K562 (cell line): ENCODE measurements around the gene ZNF438. TPM values are rescaled to one million over a fixed set of nuclear protein-coding genes. Genes with fewer than 3 reads are reported as not detected.

Experiments
- ATAC-seq: fragments of 200-7000 bp; cut with Tn5 transposase; 3 replicates; pipeline ENCODE4 v1.9.1; 2020; ENCODE audit warnings: moderate library complexity
- BruUV-seq: library from RNA; stranded (reverse); fragments of 400-500 nt; replicated peaks from 2 replicates; lab custom pipeline; 2021; lab: Mats Ljungman, UMichigan
- CTCF ChIA-PET: fragments of 300-600 bp; formaldehyde crosslinking; extraction: SDS; loops from one replicate; lab custom pipeline; 2021; ENCODE audit warnings: low intra/inter-chr PET ratio; lab: Yijun Ruan, JAX
- POLR2A ChIA-PET: fragments of 300-600, 350-650 bp; sonication (Branson Sonifier 250); formaldehyde crosslinking; extraction: SDS; loops from one replicate; lab custom pipeline; 2021; ENCODE audit warnings: antibody characterized with exemption, inconsistent platforms; lab: Yijun Ruan, JAX
- DNase-seq, 4 experiments: peaks; one replicate each; pipeline versions ENCODE4 v3.0.0 to v3.0.0-alpha.2; 2011 to 2018; ENCODE audit warnings: low spot score in 3 of 4, mixed read lengths in 3 of 4; ENCODE audit errors: extremely low read depth in 1 of 4
- FAIRE-seq: peaks from 2 replicates; lab custom pipeline; 2011; peaks lifted over from hg19 to GRCh38; lab: Jason Lieb, UNC
- H2AFZ ChIP-seq: 2 replicates; pipeline ENCODE4 v1.6.0; 2011; ENCODE audit warnings: low read depth, low read length, control low read depth, inconsistent platforms
- H3K27ac ChIP-seq: fragments of 200-600 bp; 3 replicates; pipeline ENCODE4 v1.8.0; 2011; ENCODE audit warnings: low read depth, mild to moderate bottlenecking, control low read depth, inconsistent platforms, low read length, moderate library complexity, mixed read lengths; ENCODE audit errors: extremely low read depth
- H3K27me3 ChIP-seq, 2 experiments: fragments of 300-600 bp in 1 of 2; 2 replicates in 1 of 2; 3 replicates in 1 of 2; pipeline versions ENCODE4 v1.6.0 to v1.8.0; 2011; ENCODE audit warnings: inconsistent platforms in 2 of 2, low read length in 2 of 2, mild to moderate bottlenecking in 1 of 2, mixed read lengths in 1 of 2, moderate library complexity in 1 of 2; ENCODE audit not compliant: control insufficient read depth in 2 of 2, insufficient read depth in 2 of 2
- H3K36me3 ChIP-seq: fragments of 300-600 bp; 3 replicates; pipeline ENCODE4 v1.8.0; 2011; ENCODE audit warnings: mild to moderate bottlenecking, low read length, inconsistent platforms; ENCODE audit not compliant: control insufficient read depth, insufficient read depth
- H3K4me1 ChIP-seq, 2 experiments: fragments of 200-600 bp in 1 of 2; replicated peaks in 1 of 2; 2 replicates in 1 of 2; 3 replicates in 1 of 2; pipeline versions ENCODE4 v1.5.1 to v1.8.0; 2011; ENCODE audit warnings: inconsistent platforms in 2 of 2, low read length in 2 of 2, mild to moderate bottlenecking in 1 of 2, mixed read lengths in 1 of 2, moderate library complexity in 1 of 2; ENCODE audit not compliant: control insufficient read depth in 2 of 2, insufficient read depth in 2 of 2
- H3K4me2 ChIP-seq: 2 replicates; pipeline ENCODE4 v1.6.1; 2011; ENCODE audit warnings: low read length, control low read depth, inconsistent platforms, mixed read lengths; ENCODE audit not compliant: insufficient read depth
- H3K4me3 ChIP-seq: fragments of 200-600 bp; sonication (generic), shearing (Covaris generic); 2 replicates; pipeline ENCODE4 v1.5.1; 2016; ENCODE audit warnings: control low read depth, inconsistent platforms
- H3K79me2 ChIP-seq: fragments of 200-600 bp; 3 replicates; pipeline ENCODE4 v1.8.0; 2011; ENCODE audit warnings: low read length, inconsistent platforms; ENCODE audit not compliant: control insufficient read depth, insufficient read depth
- H3K9ac ChIP-seq, 2 experiments: 2 replicates each; pipeline versions ENCODE4 v1.6.0 to v1.6.1; 2011; ENCODE audit warnings: low read depth in 2 of 2, low read length in 2 of 2, control low read depth in 1 of 2, inconsistent platforms in 1 of 2, mild to moderate bottlenecking in 1 of 2, mixed read lengths in 1 of 2; ENCODE audit not compliant: insufficient read depth in 1 of 2
- H3K9me1 ChIP-seq: one replicate; pipeline ENCODE4 v1.6.0; 2011; ENCODE audit warnings: inconsistent platforms, mild to moderate bottlenecking, low read length, moderate library complexity; ENCODE audit not compliant: control insufficient read depth, insufficient read depth
- H3K9me3 ChIP-seq: replicated peaks from 2 replicates; pipeline ENCODE4 v1.5.1; 2011; ENCODE audit warnings: low read depth, low read length, inconsistent platforms; ENCODE audit not compliant: control insufficient read depth, insufficient read depth
- H4K20me1 ChIP-seq: replicated peaks from 2 replicates; pipeline ENCODE4 v1.6.1; 2011; ENCODE audit warnings: low read length, inconsistent platforms, mixed read lengths; ENCODE audit not compliant: control insufficient read depth, insufficient read depth
- BRF2 ChIP-seq: IDR thresholded peaks from 3 replicates; pipeline ENCODE4 v1.6.1; 2011; ENCODE audit warnings: borderline replicate concordance, mild to moderate bottlenecking; ENCODE audit not compliant: insufficient read length, insufficient read depth
- MEF2A ChIP-seq: IDR thresholded peaks from 2 replicates; pipeline ENCODE4 v1.6.1; 2011; ENCODE audit warnings: low read depth, mild to moderate bottlenecking, low read length, moderate library complexity; ENCODE audit not compliant: control insufficient read depth
- TRIM25 ChIP-seq: fragments of 450-650 bp; IDR thresholded peaks from 2 replicates; pipeline ENCODE4 v1.7.0; 2016; ENCODE audit warnings: borderline replicate concordance
- WGBS: fragments of 100-300 bp; shearing (Covaris generic); methylation state at CpG from one replicate; pipeline ENCODE4 v1.1.6; 2016; ENCODE audit warnings: low coverage, mixed read lengths; ENCODE audit not compliant: insufficient coverage; ENCODE audit errors: missing lambda C conversion rate; 5-methylcytosine and 5-hydroxymethylcytosine counted together
- in situ Hi-C: fragments of 300-500 bp; cut with MboI; formaldehyde crosslinking; loops from 4 replicates; pipeline ENCODE4 v1.15.0; 2018; ENCODE audit warnings: inconsistent platforms, mixed read lengths
- intact Hi-C: fragments of 100-400 bp; cut with micrococcal nuclease; formaldehyde crosslinking; loops from 2 replicates; pipeline ENCODE4 v1.14.2; 2022
- polyA plus RNA-seq, 8 experiments: library from polyadenylated mRNA; depleted of rRNA in 4 of 8; stranded (reverse) in 5 of 8; unstranded in 3 of 8; fragments of >200 nt; fragmentation: Nextera tagmentation in 2 of 8; fragmentation: Illumina TruSeq in 1 of 8; extraction: Ambion mirVana in 2 of 8; extraction: Trizol in 1 of 8; gene quantifications; 2 replicates each; pipeline versions ENCODE4 v1.2.1 to v1.2.3, GENCODE V29; 2011 to 2014; ENCODE audit warnings: inconsistent platforms in 1 of 8, missing spikeins in 1 of 8
- total RNA-seq, 7 experiments: library from RNA; depleted of rRNA in 6 of 7; stranded (reverse); fragments of >200 nt in 6 of 7; fragmentation: Illumina TruSeq in 2 of 7; extraction: Trizol in 2 of 7; gene quantifications; 2 replicates each; pipeline versions ENCODE4 v1.2.1 to v1.2.3, GENCODE V29; 2011 to 2021; ENCODE audit warnings: low replicate concordance in 1 of 7

ZNF438 gene
- total and polyA plus RNA-seq, 9 of the 15 experiments (the other 6 are each of a cell fraction or from before 2014, with no cell fraction given), result 0.45 to 1.5 (median 0.91) TPM

- Histone ChIP-seq H3K79me2 (no peaks in the 10 kb centered on the region), H4K20me1 (peaks cover 9% of the 10 kb centered on the region; the same call in 1 of the 2 replicates), H3K36me3 (no peaks in the 10 kb centered on the region), H3K4me3 (no peak overlapping the region), H3K27me3 (peaks cover 0 to 23% of the 10 kb centered on the region in 2 experiments; a peak in 3 of 5 replicates), H3K4me1 (peaks cover 21 to 31% of the 10 kb centered on the region in 2 experiments), H3K4me2 (no peak overlapping the region), H3K27ac (no peak overlapping the region), H3K9ac (no peak overlapping the region), H2AFZ (no peak overlapping the region), H3K9me1 (peaks cover 3% of the 10 kb centered on the region), H3K9me3 (no peaks in the 10 kb centered on the region)
- TF ChIP-seq MEF2A (no peak), TRIM25 (no peak), BRF2 (no peak)
- BruUV-seq, result no TSS peak
- POLR2A ChIA-PET, result interaction anchor here (0.5 to 1.6 kb wide), 4 partner anchors 10 to 64 kb away, joined by 3 to 5 read pairs (median 4); no protein-coding TSS in a partner anchor
- DNase-seq, result no peak
- in situ Hi-C loops, result no loop called here
- 51% methylated on average over 16 of the region's 17 CpGs for WGBS
- intact Hi-C loops, result no loop called here
- ATAC-seq, result no peak
- FAIRE-seq, result no peak
- CTCF ChIA-PET, result no interaction called here
These were observed 212.8 kb downstream of the ZNF438 start for GRCh38 chr10:30818854-30819253.
